ENCODE measurements around the gene CEP120.

DNA sequence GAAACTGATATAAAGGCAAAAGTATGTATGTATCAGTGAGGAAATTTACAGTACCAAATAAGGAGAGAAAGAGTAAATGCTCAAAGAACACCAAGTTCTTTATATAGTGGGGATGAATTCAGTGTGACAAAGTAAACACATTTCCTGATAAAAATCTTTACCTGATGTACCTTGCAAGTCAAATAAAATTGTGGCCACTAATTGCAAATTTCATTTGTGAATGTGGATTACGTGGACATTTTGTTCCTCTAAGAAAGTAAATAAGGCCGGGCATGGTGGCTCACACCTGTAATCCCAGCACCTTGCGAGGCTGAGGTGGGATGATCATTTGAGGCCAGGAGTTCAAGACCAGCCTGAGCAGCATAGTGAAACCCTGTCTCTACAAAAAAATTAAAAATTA lies 25.7 kb downstream of the CEP120 start:
- TF ChIP-seq, protein P1, sequence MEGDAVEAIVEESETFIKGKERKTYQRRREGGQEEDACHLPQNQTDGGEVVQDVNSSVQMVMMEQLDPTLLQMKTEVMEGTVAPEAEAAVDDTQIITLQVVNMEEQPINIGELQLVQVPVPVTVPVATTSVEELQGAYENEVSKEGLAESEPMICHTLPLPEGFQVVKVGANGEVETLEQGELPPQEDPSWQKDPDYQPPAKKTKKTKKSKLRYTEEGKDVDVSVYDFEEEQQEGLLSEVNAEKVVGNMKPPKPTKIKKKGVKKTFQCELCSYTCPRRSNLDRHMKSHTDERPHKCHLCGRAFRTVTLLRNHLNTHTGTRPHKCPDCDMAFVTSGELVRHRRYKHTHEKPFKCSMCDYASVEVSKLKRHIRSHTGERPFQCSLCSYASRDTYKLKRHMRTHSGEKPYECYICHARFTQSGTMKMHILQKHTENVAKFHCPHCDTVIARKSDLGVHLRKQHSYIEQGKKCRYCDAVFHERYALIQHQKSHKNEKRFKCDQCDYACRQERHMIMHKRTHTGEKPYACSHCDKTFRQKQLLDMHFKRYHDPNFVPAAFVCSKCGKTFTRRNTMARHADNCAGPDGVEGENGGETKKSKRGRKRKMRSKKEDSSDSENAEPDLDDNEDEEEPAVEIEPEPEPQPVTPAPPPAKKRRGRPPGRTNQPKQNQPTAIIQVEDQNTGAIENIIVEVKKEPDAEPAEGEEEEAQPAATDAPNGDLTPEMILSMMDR (IDR thresholded peaks at IDR 0.05), result no peak
- no peak for TF ChIP-seq POLR2A (IDR thresholded peaks at IDR 0.05; ENCODE audit: low read depth)
- no peak for TF ChIP-seq POLR2AphosphoS5 (IDR thresholded peaks at IDR 0.05)
- no peak for TF ChIP-seq EP300 (IDR thresholded peaks at IDR 0.05)

All from esophagus muscularis mucosa (tissue), 4 donors.